K562 (cell line): ENCODE measurements around the gene DAPK1. TPM values are rescaled to one million over a fixed set of nuclear protein-coding genes. Genes with fewer than 3 reads are reported as not detected.
A peak's percentile ranks its signal among the peaks of the same experiment; 100 is the strongest.

Source experiments
- MEIS2 ChIP-seq: fragments of 450-650 bp; IDR thresholded peaks from 2 replicates; pipeline ENCODE4 v1.6.1; 2014; ENCODE audit warnings: mild to moderate bottlenecking; ENCODE audit not compliant: partially characterized antibody
- NR2C2 ChIP-seq, 2 experiments: fragments of 200-800 bp in 1 of 2; sonication (Bioruptor generic) in 1 of 2; sonication (generic) in 1 of 2; formaldehyde crosslinking in 1 of 2; IDR thresholded peaks; 2 replicates each; pipeline versions ENCODE4 v1.6.1 to v1.8.0; 2016 to 2022; ENCODE audit warnings: mild to moderate bottlenecking in 1 of 2, missing compliant biosample characterization in 1 of 2, missing genetic modification characterization in 1 of 2, missing genetic modification reagents in 1 of 2
- SMARCE1 ChIP-seq: fragments of 450-650 bp; IDR thresholded peaks from 2 replicates; pipeline ENCODE4 v1.7.1; 2016; ENCODE audit warnings: mild to moderate bottlenecking
- UBTF ChIP-seq, 2 experiments: IDR thresholded peaks; 2 replicates each; pipeline ENCODE4 v1.6.1; 2012; ENCODE audit warnings: improper control_type of control experiment in 2 of 2, low read depth in 2 of 2, low read length in 2 of 2, borderline replicate concordance in 1 of 2
- ZNF24 ChIP-seq: fragments of 450-650 bp; IDR thresholded peaks from 2 replicates; pipeline ENCODE4 v1.6.1; 2016
- ZNF551 ChIP-seq: fragments of 250-450 bp; sonication (Bioruptor Pico); IDR thresholded peaks from 2 replicates; pipeline ENCODE4 v1.5.0; 2021; ENCODE audit warnings: mild to moderate bottlenecking, moderate library complexity
- polyA plus RNA-seq, 8 experiments: library from polyadenylated mRNA; depleted of rRNA in 4 of 8; stranded (reverse) in 5 of 8; unstranded in 3 of 8; fragments of >200 nt; fragmentation: Nextera tagmentation in 2 of 8; fragmentation: Illumina TruSeq in 1 of 8; extraction: Ambion mirVana in 2 of 8; extraction: Trizol in 1 of 8; gene quantifications; 2 replicates each; pipeline versions ENCODE4 v1.2.1 to v1.2.3, GENCODE V29; 2011 to 2014; ENCODE audit warnings: inconsistent platforms in 1 of 8, missing spikeins in 1 of 8
- total RNA-seq, 7 experiments: library from RNA; depleted of rRNA in 6 of 7; stranded (reverse); fragments of >200 nt in 6 of 7; fragmentation: Illumina TruSeq in 2 of 7; extraction: Trizol in 2 of 7; gene quantifications; 2 replicates each; pipeline versions ENCODE4 v1.2.1 to v1.2.3, GENCODE V29; 2011 to 2021; ENCODE audit warnings: low replicate concordance in 1 of 7
- TF ChIP-seq, protein P1 (sequence below): fragments of 150-350 bp; conservative IDR thresholded peaks from 2 replicates; pipeline ENCODE4 v1.6.1; 2014; ENCODE audit warnings: low read length

Gene DAPK1
- total and polyA plus RNA-seq, 9 of the 15 experiments (the other 6 are each of a cell fraction or from before 2014, with no cell fraction given) = 1.7 to 26.4 (median 15.8) TPM

DNA sequence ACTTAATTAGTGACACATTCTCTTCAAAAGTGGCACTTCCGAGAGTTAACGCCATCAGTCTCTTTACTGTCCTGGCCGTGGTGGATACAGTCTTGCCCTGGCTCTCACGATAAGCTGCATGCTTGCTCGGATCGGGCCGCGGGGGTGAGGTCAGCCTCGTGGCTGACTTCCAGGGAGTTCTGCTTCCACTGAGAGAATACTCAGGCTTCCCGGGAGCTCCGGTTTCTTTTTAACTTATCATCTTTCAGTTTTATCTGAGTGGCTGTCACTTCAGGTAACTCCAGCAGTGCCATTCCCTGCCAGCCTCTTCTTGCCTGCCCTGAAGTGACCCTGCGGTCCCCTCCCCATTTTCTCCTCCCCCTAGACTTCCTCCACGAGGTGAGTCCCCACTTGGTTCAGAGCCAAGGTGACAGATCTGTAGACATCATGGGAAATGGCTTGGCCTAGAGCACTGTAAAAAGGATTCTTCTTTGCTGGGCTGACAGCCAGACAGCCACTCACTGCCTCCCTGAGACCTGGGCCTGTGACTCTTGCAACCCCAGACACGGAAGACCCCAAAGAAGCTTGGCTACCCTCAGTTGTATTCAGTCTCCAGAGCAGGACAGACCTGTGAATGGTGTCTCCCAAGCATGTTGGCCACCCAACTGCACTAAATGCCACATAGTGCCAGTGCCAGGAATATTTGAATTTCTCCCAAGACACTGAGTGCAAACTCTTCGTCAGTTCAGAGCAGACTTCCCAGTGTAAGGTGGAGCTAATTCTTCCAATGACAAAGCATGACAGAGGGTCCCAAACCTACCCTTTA is 95.1 kb downstream of the DAPK1 start (continued):
- TF ChIP-seq NR2C2 (CRISPR knock-in tag; IDR thresholded peaks at IDR 0.05) (no peak), NR2C2 (tag; IDR thresholded peaks at IDR 0.05) (peak; percentile 50; the same call in 1 of the 2 replicates), SMARCE1 (peak; percentile 27; the same call in 1 of the 2 replicates), ZNF551 (CRISPR knock-in tag) (no peak), MEIS2 (peak; percentile 37), ZNF24 (no peak), UBTF (IDR thresholded peaks at IDR 0.05; ENCODE audit: borderline replicate concordance in 1 of 2, low read depth in 2 of 2, low read length in 2 of 2) (peak; percentile 44 to 92; a peak in 3 of 4 replicates)
- TF ChIP-seq, protein P1, sequence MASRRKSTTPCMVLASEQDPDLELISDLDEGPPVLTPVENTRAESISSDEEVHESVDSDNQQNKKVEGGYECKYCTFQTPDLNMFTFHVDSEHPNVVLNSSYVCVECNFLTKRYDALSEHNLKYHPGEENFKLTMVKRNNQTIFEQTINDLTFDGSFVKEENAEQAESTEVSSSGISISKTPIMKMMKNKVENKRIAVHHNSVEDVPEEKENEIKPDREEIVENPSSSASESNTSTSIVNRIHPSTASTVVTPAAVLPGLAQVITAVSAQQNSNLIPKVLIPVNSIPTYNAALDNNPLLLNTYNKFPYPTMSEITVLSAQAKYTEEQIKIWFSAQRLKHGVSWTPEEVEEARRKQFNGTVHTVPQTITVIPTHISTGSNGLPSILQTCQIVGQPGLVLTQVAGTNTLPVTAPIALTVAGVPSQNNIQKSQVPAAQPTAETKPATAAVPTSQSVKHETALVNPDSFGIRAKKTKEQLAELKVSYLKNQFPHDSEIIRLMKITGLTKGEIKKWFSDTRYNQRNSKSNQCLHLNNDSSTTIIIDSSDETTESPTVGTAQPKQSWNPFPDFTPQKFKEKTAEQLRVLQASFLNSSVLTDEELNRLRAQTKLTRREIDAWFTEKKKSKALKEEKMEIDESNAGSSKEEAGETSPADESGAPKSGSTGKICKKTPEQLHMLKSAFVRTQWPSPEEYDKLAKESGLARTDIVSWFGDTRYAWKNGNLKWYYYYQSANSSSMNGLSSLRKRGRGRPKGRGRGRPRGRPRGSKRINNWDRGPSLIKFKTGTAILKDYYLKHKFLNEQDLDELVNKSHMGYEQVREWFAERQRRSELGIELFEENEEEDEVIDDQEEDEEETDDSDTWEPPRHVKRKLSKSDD = no peak
